Esophagus squamous epithelium (tissue), 5 donors: Measurements from ENCODE around the gene CADM4. TPM values are rescaled to one million over a fixed set of nuclear protein-coding genes. Genes with fewer than 3 reads are reported as not detected.

Experiments
- DNase-seq: peaks from one replicate; lab custom pipeline; 2025; lab: John Stamatoyannopoulos, UW
- H3K27ac ChIP-seq, 4 donors: fragments of 200-600 bp; sonication (generic); one replicate each; pipeline ENCODE4 v1.5.1; 2016 to 2019; ENCODE audit warnings: mild to moderate bottlenecking in 1 of 4
- H3K27me3 ChIP-seq, 4 donors: fragments of 200-600 bp; sonication (generic); 1 replicate in 3 of 4; 2 replicates in 1 of 4; pipeline versions ENCODE4 v1.5.1 to v1.6.0; 2017 to 2021; ENCODE audit warnings: antibody characterized with exemption in 1 of 4
- H3K36me3 ChIP-seq, 3 donors: fragments of 200-600 bp; sonication (generic); one replicate each; pipeline ENCODE4 v1.5.1; 2016 to 2019
- H3K4me1 ChIP-seq, 3 donors: fragments of 200-600 bp; sonication (generic); one replicate each; pipeline ENCODE4 v1.5.1; 2017 to 2019
- H3K4me3 ChIP-seq, 4 donors: fragments of 200-600 bp; sonication (generic); 1 replicate in 3 of 4; 2 replicates in 1 of 4; pipeline ENCODE4 v1.5.1; 2016 to 2019; ENCODE audit warnings: mild to moderate bottlenecking in 2 of 4, moderate library complexity in 1 of 4
- H3K9me3 ChIP-seq, 3 donors: fragments of 200-600 bp; sonication (generic); one replicate each; pipeline ENCODE4 v1.5.1; 2016 to 2019
- POLR2A ChIP-seq, 4 donors: fragments of 450-650 bp; IDR thresholded peaks; one replicate each; pipeline ENCODE4 v1.6.1; 2017; ENCODE audit warnings: antibody characterized with exemption in 4 of 4, mild to moderate bottlenecking in 4 of 4, moderate library complexity in 3 of 4
- WGBS, 2 donors: methylation state at CpG; one replicate each; pipeline ENCODE4 v1.1.5; 2018; 5-methylcytosine and 5-hydroxymethylcytosine counted together
- intact Hi-C: fragments of 100-400 bp; cut with DNase I; formaldehyde crosslinking; loops from one replicate; pipeline ENCODE4 v1.15.0; 2022
- small RNA-seq, 4 donors: library from RNA; depleted of rRNA; stranded (forward); fragments of <200 nt; gene quantifications; one replicate each; pipeline ENCODE3, GENCODE V24; 2016
- total RNA-seq, 4 donors: library from RNA; depleted of rRNA; stranded (reverse); fragments of >200 nt; gene quantifications; one replicate each; pipeline ENCODE4 v1.1.0, GENCODE V29; 2016
- TF ChIP-seq, protein P1 (sequence below), 6 experiments: fragments of 450-650 bp in 4 of 6; fragments of 200-600 bp in 2 of 6; sonication (generic) in 2 of 6; IDR thresholded peaks; one replicate each; pipeline ENCODE4 v1.5.1; 2016 to 2019; ENCODE audit warnings: antibody characterized with exemption in 6 of 6, mild to moderate bottlenecking in 4 of 6, moderate library complexity in 4 of 6
- donor health status: DM: yes; HTN: yes; CAD: no.

CADM4 gene
- total RNA-seq, 4 donors from 2014 or later, result 8.8 to 22.8 (median 10.5) TPM

DNA sequence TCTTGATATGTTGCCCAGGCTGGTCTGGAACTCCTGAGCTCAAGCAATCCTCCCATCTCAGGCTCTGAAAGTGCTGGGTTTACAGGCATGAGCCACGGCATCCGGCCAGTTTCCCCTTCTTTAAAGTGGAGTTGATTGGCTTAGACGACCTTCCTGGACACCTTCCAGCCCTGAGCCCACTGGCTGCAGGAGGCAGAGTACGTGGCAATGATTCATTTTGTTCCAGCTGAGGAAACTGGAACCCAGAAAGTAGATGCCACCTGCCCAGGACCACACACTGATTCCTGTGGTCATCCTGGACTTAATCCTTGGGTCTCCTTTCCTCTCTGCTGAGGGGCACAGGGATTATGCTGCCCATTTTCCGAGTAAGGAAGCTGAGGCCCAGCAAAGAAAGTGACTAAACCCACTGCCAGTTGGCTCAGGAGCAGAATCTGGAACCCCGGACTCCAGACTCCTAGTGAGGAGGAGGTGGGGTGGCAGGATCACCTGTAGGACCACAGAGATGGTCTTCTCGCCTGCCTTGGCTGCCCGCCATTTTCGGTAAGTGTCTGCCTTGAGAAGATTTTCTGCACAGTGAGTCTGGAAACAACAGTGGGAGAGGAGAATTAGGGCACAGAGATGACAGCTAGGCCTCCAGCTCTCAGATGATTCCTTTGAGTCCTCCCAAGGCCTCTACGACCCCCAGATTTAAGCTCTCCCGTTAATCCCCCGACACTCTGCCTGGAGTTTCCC is 65.1 kb downstream of the CADM4 start:
- 22 to 24% methylated on average over 11 to 12 of the region's 12 CpGs for WGBS, 2 donors
- Histone ChIP-seq H3K36me3 (peaks cover 0 to 21% (median 0%) of the 10 kb centered on the region in 3 donors), H3K27ac (peak overlapping the region; percentile 85 to 97 (median 90)), H3K9me3 (no peaks in the 10 kb centered on the region), H3K4me3 (peak overlapping the region; percentile 52 to 92 (median 78)), H3K27me3 (no peaks in the 10 kb centered on the region), H3K4me1 (peaks cover 14 to 39% (median 18%) of the 10 kb centered on the region in 3 donors)
- DNase-seq, result no peak
- intact Hi-C loops, result no loop called here
- TF ChIP-seq, protein P1, sequence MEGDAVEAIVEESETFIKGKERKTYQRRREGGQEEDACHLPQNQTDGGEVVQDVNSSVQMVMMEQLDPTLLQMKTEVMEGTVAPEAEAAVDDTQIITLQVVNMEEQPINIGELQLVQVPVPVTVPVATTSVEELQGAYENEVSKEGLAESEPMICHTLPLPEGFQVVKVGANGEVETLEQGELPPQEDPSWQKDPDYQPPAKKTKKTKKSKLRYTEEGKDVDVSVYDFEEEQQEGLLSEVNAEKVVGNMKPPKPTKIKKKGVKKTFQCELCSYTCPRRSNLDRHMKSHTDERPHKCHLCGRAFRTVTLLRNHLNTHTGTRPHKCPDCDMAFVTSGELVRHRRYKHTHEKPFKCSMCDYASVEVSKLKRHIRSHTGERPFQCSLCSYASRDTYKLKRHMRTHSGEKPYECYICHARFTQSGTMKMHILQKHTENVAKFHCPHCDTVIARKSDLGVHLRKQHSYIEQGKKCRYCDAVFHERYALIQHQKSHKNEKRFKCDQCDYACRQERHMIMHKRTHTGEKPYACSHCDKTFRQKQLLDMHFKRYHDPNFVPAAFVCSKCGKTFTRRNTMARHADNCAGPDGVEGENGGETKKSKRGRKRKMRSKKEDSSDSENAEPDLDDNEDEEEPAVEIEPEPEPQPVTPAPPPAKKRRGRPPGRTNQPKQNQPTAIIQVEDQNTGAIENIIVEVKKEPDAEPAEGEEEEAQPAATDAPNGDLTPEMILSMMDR (IDR thresholded peaks at IDR 0.05), result no peak
- no peak for TF ChIP-seq POLR2A (IDR thresholded peaks at IDR 0.05)

Small RNAs within 50 kb of the gene (small RNA-seq; reads per million reads assigned to genes)
- gene RN7SL368P, result 0 reads per million in 4 donors

Other genes starting within 250 kb of the CADM4 start
- 1 to 10 TPM in 1 of 4 donors, under 1 TPM in 1, not detected in 2; 0.53 to 3.4 TPM for gene TEX101, start 225.0 kb downstream of the CADM4 start, total RNA-seq
- gene LYPD3, start 174.2 kb downstream of the CADM4 start, total RNA-seq, result 100 to 1,000 TPM; 312 to 823 (median 569) TPM
- gene PHLDB3, start 135.1 kb downstream of the CADM4 start, total RNA-seq, result 10 to 100 TPM; 45.3 to 92.8 (median 61.9) TPM
- 100 to 1,000 TPM in 2 of 4 donors, 10 to 100 TPM in 2; 66.6 to 126 (median 98.5) TPM for gene ETHE1, start 112.6 kb downstream of the CADM4 start, total RNA-seq
- gene ZNF575, start 106.7 kb downstream of the CADM4 start, total RNA-seq, result not detected
- 10 to 100 TPM; 12.3 to 23.8 (median 18.6) TPM for gene XRCC1, start 64.3 kb downstream of the CADM4 start, total RNA-seq
- 10 to 100 TPM in 2 of 4 donors, 1 to 10 TPM in 2; 1.9 to 23.3 (median 9.3) TPM for gene PINLYP, start 64.0 kb downstream of the CADM4 start, total RNA-seq
- 10 to 100 TPM in 3 of 4 donors, 1 to 10 TPM in 1; 9.6 to 18.4 (median 15.1) TPM for gene IRGQ, start 43.7 kb downstream of the CADM4 start, total RNA-seq
- gene ZNF576, start 43.3 kb downstream of the CADM4 start, total RNA-seq, result 10 to 100 TPM in 2 of 4 donors, 1 to 10 TPM in 2; 4.2 to 16.8 (median 10.0) TPM
- gene SRRM5, start 27.8 kb downstream of the CADM4 start, total RNA-seq, result under 1 TPM in 1 of 4 donors, not detected in 3; 0.38 TPM
- 10 to 100 TPM in 2 of 4 donors, 1 to 10 TPM in 2; 7.9 to 19.3 (median 11.8) TPM for gene ZNF428, start 20.2 kb downstream of the CADM4 start, total RNA-seq
- gene PLAUR, start 30.3 kb upstream of the CADM4 start, total RNA-seq, result 10 to 100 TPM in 1 of 4 donors, 1 to 10 TPM in 3; 6.7 to 31.9 (median 8.0) TPM
- gene IRGC, start 76.2 kb upstream of the CADM4 start, total RNA-seq, result not detected
- gene SMG9, start 115.1 kb upstream of the CADM4 start, total RNA-seq, result 10 to 100 TPM; 16.0 to 22.7 (median 21.1) TPM
- 10 to 100 TPM in 1 of 4 donors, 1 to 10 TPM in 3; 3.2 to 16.9 (median 5.3) TPM for gene KCNN4, start 141.1 kb upstream of the CADM4 start, total RNA-seq
- gene LYPD5, start 162.6 kb upstream of the CADM4 start, total RNA-seq, result 10 to 100 TPM in 3 of 4 donors, 1 to 10 TPM in 1; 9.9 to 32.0 (median 22.4) TPM
- 10 to 100 TPM in 1 of 4 donors, 1 to 10 TPM in 3; 1.5 to 19.1 (median 6.5) TPM for gene ZNF283, start 187.5 kb upstream of the CADM4 start, total RNA-seq
- gene ZNF404, start 244.1 kb upstream of the CADM4 start, total RNA-seq, result 1 to 10 TPM; 1.3 to 1.7 (median 1.5) TPM